PC-9 (cell line): Measurements from ENCODE around the gene JUND. TPM values are rescaled to one million over a fixed set of nuclear protein-coding genes. Genes with fewer than 3 reads are reported as not detected.
A peak's percentile ranks its signal among the peaks of the same experiment; 100 is the strongest.

Source experiments
- BruUV-seq: library from RNA; stranded (reverse); fragments of 400-500 nt; replicated peaks from 2 replicates; lab custom pipeline; 2021; lab: Mats Ljungman, UMichigan
- CTCF ChIA-PET: fragments of 300-600 bp; sonication (Branson Sonifier 250); formaldehyde crosslinking; loops from one replicate; lab custom pipeline; 2022; ENCODE audit warnings: antibody characterized with exemption; lab: Charles Lee
- POLR2A ChIA-PET: fragments of 300-600 bp; sonication (Branson Sonifier 250); formaldehyde crosslinking; loops from one replicate; lab custom pipeline; 2022; ENCODE audit warnings: antibody characterized with exemption; ENCODE audit not compliant: unreplicated experiment; lab: Charles Lee
- DNase-seq, 2 experiments: peaks; one replicate each; pipeline versions ENCODE4 v3.0.0 to v3.0.0-alpha.2; 2015 to 2022; ENCODE audit warnings: mixed read lengths in 1 of 2
- H2AFZ ChIP-seq: fragments of 200-600 bp; sonication (generic); 2 replicates; pipeline ENCODE4 v1.8.1; 2017; ENCODE audit warnings: antibody characterized with exemption
- H3F3A ChIP-seq: fragments of 200-600 bp; sonication (generic); 2 replicates; pipeline ENCODE4 v1.8.1; 2017; ENCODE audit warnings: antibody characterized with exemption, mild to moderate bottlenecking, low read depth; ENCODE audit not compliant: insufficient read depth
- H3K27ac ChIP-seq: fragments of 200-600 bp; sonication (generic); 2 replicates; pipeline ENCODE4 v1.6.1; 2016; ENCODE audit warnings: mixed run types
- H3K27me3 ChIP-seq: fragments of 200-600 bp; sonication (generic); 2 replicates; pipeline ENCODE4 v1.6.1; 2016; ENCODE audit warnings: low read depth, mixed run types; ENCODE audit not compliant: insufficient read depth
- H3K36me3 ChIP-seq: fragments of 200-600 bp; sonication (generic); 2 replicates; pipeline ENCODE4 v1.6.1; 2016; ENCODE audit warnings: low read depth, mixed run types
- H3K4me1 ChIP-seq: fragments of 200-600 bp; sonication (generic); replicated peaks from 2 replicates; pipeline ENCODE4 v1.6.1; 2016; ENCODE audit warnings: mixed run types; ENCODE audit not compliant: insufficient read depth
- H3K4me2 ChIP-seq: fragments of 200-600 bp; sonication (generic); 2 replicates; pipeline ENCODE4 v1.6.1; 2017; ENCODE audit warnings: mixed run types
- H3K4me3 ChIP-seq: fragments of 200-600 bp; sonication (generic); 2 replicates; pipeline ENCODE4 v1.6.1; 2016; ENCODE audit warnings: mixed run types
- H3K79me2 ChIP-seq: fragments of 200-600 bp; sonication (generic); 2 replicates; pipeline ENCODE4 v1.6.1; 2017; ENCODE audit warnings: low read depth, mixed run types
- H3K9me2 ChIP-seq: fragments of 200-600 bp; sonication (generic); 2 replicates; pipeline ENCODE4 v1.8.1; 2017; ENCODE audit warnings: mild to moderate bottlenecking; ENCODE audit not compliant: insufficient read depth
- H3K9me3 ChIP-seq: fragments of 200-600 bp; sonication (generic); 2 replicates; pipeline ENCODE4 v1.8.1; 2016; ENCODE audit warnings: low read depth; ENCODE audit not compliant: insufficient read depth
- H4K20me1 ChIP-seq: fragments of 200-600 bp; sonication (generic); 2 replicates; pipeline ENCODE4 v1.8.1; 2017; ENCODE audit not compliant: insufficient read depth
- CTCF ChIP-seq: fragments of 200-600 bp; sonication (generic); conservative IDR thresholded peaks from 2 replicates; pipeline ENCODE4 v1.6.1; 2017; ENCODE audit warnings: mixed run types, antibody characterized with exemption, mild to moderate bottlenecking, moderate library complexity
- EZH2 ChIP-seq: fragments of 200-600 bp; sonication (generic); IDR thresholded peaks from 2 replicates; pipeline ENCODE4 v1.8.0; 2017; ENCODE audit warnings: antibody characterized with exemption, low read depth
- intact Hi-C: fragments of 100-400 bp; cut with micrococcal nuclease; formaldehyde crosslinking; loops from one replicate; pipeline ENCODE4 v1.10.0; 2022; ENCODE audit not compliant: unreplicated experiment
- total RNA-seq: library from RNA; stranded (reverse); gene quantifications from 2 replicates; pipeline ENCODE4 v1.2.3, GENCODE V29; 2021

Gene JUND
- total RNA-seq, 1 experiment from 2014 or later: 115 TPM

GRCh38 chr19:18279266-18279515 is 2.2 kb downstream of the JUND start:
- H3K36me3 ChIP-seq: peaks cover 5% of the 10 kb centered on the region; the same call in 1 of the 2 replicates
- peaks cover 25% of the 10 kb centered on the region for H4K20me1 ChIP-seq
- H3K79me2 ChIP-seq: peaks cover 55% of the 10 kb centered on the region
- POLR2A ChIA-PET: interaction anchor here (0.6 to 2.0 kb wide), 11 partner anchors 13 to 1053 kb away, joined by 4 to 85 read pairs (median 10); no protein-coding TSS in a partner anchor
- no peak for DNase-seq
- peak overlapping the region; percentile 90 for H3K4me3 ChIP-seq
- H3K4me2 ChIP-seq: peak overlapping the region; percentile 83
- no peaks in the 10 kb centered on the region for H3K9me3 ChIP-seq
- CTCF ChIA-PET: interaction anchor here (0.7 to 2.9 kb wide), 9 partner anchors 21 to 1040 kb away, joined by 3 to 46 read pairs (median 5); partner anchors contain the start of gene LSM4
- TF ChIP-seq CTCF (no peak), EZH2 (no peak)
- H3K27me3 ChIP-seq: no peaks in the 10 kb centered on the region
- intact Hi-C loops: loop anchor here (1.0 to 5.0 kb wide), 2 partner anchors 44 to 133 kb away; partner anchors contain the start of gene LSM4
- no TSS peak for BruUV-seq
- peak overlapping the region; percentile 90; the same call in 1 of the 2 replicates for H3K27ac ChIP-seq
- H3K9me2 ChIP-seq: no peaks in the 10 kb centered on the region
- H3F3A ChIP-seq: peaks cover 60% of the 10 kb centered on the region
- H3K4me1 ChIP-seq: peaks cover 39% of the 10 kb centered on the region
- no peak overlapping the region for H2AFZ ChIP-seq

GRCh38 chr19:18278521-18279265 is 2.7 kb downstream of the JUND start:
- DNase-seq: peak in 1 of 2 experiments; percentile 38
- H3K9me3 ChIP-seq: no peaks in the 10 kb centered on the region
- H3F3A ChIP-seq: peaks cover 60% of the 10 kb centered on the region
- H3K4me3 ChIP-seq: peak overlapping the region; percentile 90
- POLR2A ChIA-PET: interaction anchor here (0.6 to 2.0 kb wide), 9 partner anchors 14 to 240 kb away, joined by 3 to 85 read pairs (median 10); no protein-coding TSS in a partner anchor
- H2AFZ ChIP-seq: no peak overlapping the region
- TF ChIP-seq CTCF: no peak
- no peak for TF ChIP-seq EZH2
- H3K4me2 ChIP-seq: peak overlapping the region; percentile 83
- BruUV-seq: no TSS peak
- peaks cover 25% of the 10 kb centered on the region for H4K20me1 ChIP-seq
- no peak overlapping the region for H3K27ac ChIP-seq
- H3K9me2 ChIP-seq: no peaks in the 10 kb centered on the region
- H3K36me3 ChIP-seq: peaks cover 5% of the 10 kb centered on the region; the same call in 1 of the 2 replicates
- H3K4me1 ChIP-seq: peaks cover 41% of the 10 kb centered on the region
- no peaks in the 10 kb centered on the region for H3K27me3 ChIP-seq
- intact Hi-C loops: loop anchor here (1.0 to 5.0 kb wide), 2 partner anchors 45 to 134 kb away; partner anchors contain the start of gene LSM4
- CTCF ChIA-PET: interaction anchor here (1.3 to 2.9 kb wide), 4 partner anchors 26 to 61 kb away, joined by 8 to 46 read pairs (median 14); partner anchors contain the start of gene LSM4
- H3K79me2 ChIP-seq: peaks cover 57% of the 10 kb centered on the region

- peak overlapping the region; percentile 46 for H3K27ac ChIP-seq
- peaks cover 58% of the 10 kb centered on the region for H3F3A ChIP-seq
- no peak overlapping the region for H2AFZ ChIP-seq
- CTCF ChIA-PET: interaction anchor here (0.6 to 1.1 kb wide), 5 partner anchors 20 to 327 kb away, joined by 4 to 10 read pairs (median 7); a partner anchor contains a TSS
- H3K9me3 ChIP-seq: no peaks in the 10 kb centered on the region
- POLR2A ChIA-PET: interaction anchor here (0.6 kb wide), 2 partner anchors 48 to 71 kb away, joined by 3 read pairs; partner anchors contain the start of gene LSM4
- no peaks in the 10 kb centered on the region for H3K9me2 ChIP-seq
- H3K4me2 ChIP-seq: peak overlapping the region; percentile 46
- peaks cover 48% of the 10 kb centered on the region for H3K79me2 ChIP-seq
- TF ChIP-seq EZH2 (no peak), CTCF (no peak)
- DNase-seq: peak; percentile 76 to 77
- intact Hi-C loops: loop anchor here (5.0 kb wide), 1 partner anchor 137 kb away; no protein-coding TSS in a partner anchor
- peaks cover 5% of the 10 kb centered on the region; the same call in 1 of the 2 replicates for H3K36me3 ChIP-seq
- H3K4me1 ChIP-seq: peaks cover 40% of the 10 kb centered on the region
- H4K20me1 ChIP-seq: peaks cover 25% of the 10 kb centered on the region
- no peaks in the 10 kb centered on the region for H3K27me3 ChIP-seq
- no TSS peak for BruUV-seq
- H3K4me3 ChIP-seq: no peak overlapping the region
These were observed 6.6 kb downstream of the JUND start for GRCh38 chr19:18274781-18275356.
